Measurements from ENCODE around the gene NCK2.

DNA sequence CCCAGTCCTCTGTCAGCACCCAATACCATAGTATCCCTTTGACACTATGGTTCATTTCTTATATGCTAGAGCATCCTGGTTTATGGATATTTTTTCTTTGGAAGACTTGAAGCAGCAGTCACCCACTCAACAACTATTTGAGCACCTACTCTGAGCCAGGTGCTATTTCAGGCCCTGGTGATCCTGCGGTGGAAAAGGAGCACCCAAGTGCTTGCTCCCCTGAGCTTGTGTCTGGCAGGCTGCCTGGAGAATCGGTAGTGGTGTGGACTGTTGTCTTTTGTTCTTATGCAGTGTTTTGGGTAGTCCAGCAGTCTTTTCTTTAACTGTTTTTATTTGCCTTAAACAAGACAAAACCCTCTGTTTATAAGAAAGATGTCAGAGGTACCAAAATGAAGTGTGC, 28.9 kb downstream of the NCK2 start:
- no peak for TF ChIP-seq MAZ (IDR thresholded peaks at IDR 0.05; ENCODE audit: borderline replicate concordance, low read depth, low read length)
- TF ChIP-seq, protein P1, sequence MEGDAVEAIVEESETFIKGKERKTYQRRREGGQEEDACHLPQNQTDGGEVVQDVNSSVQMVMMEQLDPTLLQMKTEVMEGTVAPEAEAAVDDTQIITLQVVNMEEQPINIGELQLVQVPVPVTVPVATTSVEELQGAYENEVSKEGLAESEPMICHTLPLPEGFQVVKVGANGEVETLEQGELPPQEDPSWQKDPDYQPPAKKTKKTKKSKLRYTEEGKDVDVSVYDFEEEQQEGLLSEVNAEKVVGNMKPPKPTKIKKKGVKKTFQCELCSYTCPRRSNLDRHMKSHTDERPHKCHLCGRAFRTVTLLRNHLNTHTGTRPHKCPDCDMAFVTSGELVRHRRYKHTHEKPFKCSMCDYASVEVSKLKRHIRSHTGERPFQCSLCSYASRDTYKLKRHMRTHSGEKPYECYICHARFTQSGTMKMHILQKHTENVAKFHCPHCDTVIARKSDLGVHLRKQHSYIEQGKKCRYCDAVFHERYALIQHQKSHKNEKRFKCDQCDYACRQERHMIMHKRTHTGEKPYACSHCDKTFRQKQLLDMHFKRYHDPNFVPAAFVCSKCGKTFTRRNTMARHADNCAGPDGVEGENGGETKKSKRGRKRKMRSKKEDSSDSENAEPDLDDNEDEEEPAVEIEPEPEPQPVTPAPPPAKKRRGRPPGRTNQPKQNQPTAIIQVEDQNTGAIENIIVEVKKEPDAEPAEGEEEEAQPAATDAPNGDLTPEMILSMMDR (conservative IDR thresholded peaks at IDR 0.05; ENCODE audit: low read depth, low read length), result no peak

All from IMR-90 (cell line).